H9 (cell line): ENCODE results near the gene PAGE4. TPM values are rescaled to one million over a fixed set of nuclear protein-coding genes. Genes with fewer than 3 reads are reported as not detected.

Source experiments
- DNase-seq: peaks from one replicate; pipeline ENCODE4 v3.0.0-alpha.2; 2017
- H2AFZ ChIP-seq: one replicate; pipeline ENCODE4 v1.6.1; 2013; ENCODE audit warnings: mild to moderate bottlenecking, low read length, control low read depth, moderate library complexity
- H2AK5ac ChIP-seq: 2 replicates; pipeline ENCODE4 v1.6.1; 2013; ENCODE audit warnings: low read length, control low read depth, mixed read lengths; ENCODE audit not compliant: insufficient read length
- H2BK120ac ChIP-seq: one replicate; pipeline ENCODE4 v1.6.1; 2013; ENCODE audit warnings: low read depth, mild to moderate bottlenecking, low read length, control low read depth, inconsistent platforms; ENCODE audit not compliant: poor library complexity, severe bottlenecking
- H2BK12ac ChIP-seq: 2 replicates; pipeline ENCODE4 v1.6.1; 2013; ENCODE audit warnings: low read length, control low read depth, mixed read lengths, low read depth; ENCODE audit not compliant: insufficient read length
- H2BK15ac ChIP-seq: 2 replicates; pipeline ENCODE4 v1.6.1; 2013; ENCODE audit warnings: low read depth, low read length, control low read depth
- H2BK20ac ChIP-seq: one replicate; pipeline ENCODE4 v1.6.1; 2013; ENCODE audit warnings: low read depth, mild to moderate bottlenecking, low read length, control low read depth, inconsistent platforms; ENCODE audit not compliant: poor library complexity, severe bottlenecking
- H2BK5ac ChIP-seq: 2 replicates; pipeline ENCODE4 v1.6.1; 2013; ENCODE audit warnings: low read length, control low read depth, mixed read lengths; ENCODE audit not compliant: insufficient read length
- H3K14ac ChIP-seq: 2 replicates; pipeline ENCODE4 v1.6.1; 2013; ENCODE audit warnings: low read length, control low read depth; ENCODE audit not compliant: insufficient read depth
- H3K18ac ChIP-seq: 2 replicates; pipeline ENCODE4 v1.6.1; 2013; ENCODE audit warnings: low read depth, mild to moderate bottlenecking, mixed read lengths, low read length, control low read depth; ENCODE audit not compliant: insufficient read length
- H3K23ac ChIP-seq: 2 replicates; pipeline ENCODE4 v1.6.1; 2013; ENCODE audit warnings: low read length, control low read depth, mixed read lengths, low read depth; ENCODE audit not compliant: insufficient read length
- H3K23me2 ChIP-seq: 2 replicates; pipeline ENCODE4 v1.6.1; 2013; ENCODE audit warnings: low read depth, mild to moderate bottlenecking, mixed read lengths, low read length, control low read depth; ENCODE audit not compliant: insufficient read length, poor library complexity, severe bottlenecking
- H3K27ac ChIP-seq: 2 replicates; pipeline ENCODE4 v1.5.1; 2013; ENCODE audit warnings: low read length, control low read depth, mixed read lengths, low read depth; ENCODE audit not compliant: insufficient read length
- H3K27me3 ChIP-seq: 2 replicates; pipeline ENCODE4 v1.6.1; 2013; ENCODE audit warnings: low read length, control low read depth, inconsistent platforms; ENCODE audit not compliant: insufficient read depth
- H3K4ac ChIP-seq: 2 replicates; pipeline ENCODE4 v1.6.1; 2013; ENCODE audit warnings: low read depth, mild to moderate bottlenecking, control low read depth, inconsistent platforms, low read length, moderate library complexity
- H3K4me1 ChIP-seq: 2 replicates; pipeline ENCODE4 v1.6.1; 2013; ENCODE audit warnings: low read length, control low read depth, inconsistent platforms; ENCODE audit not compliant: insufficient read depth
- H3K4me2 ChIP-seq: 2 replicates; pipeline ENCODE4 v1.6.1; 2013; ENCODE audit warnings: low read length, control low read depth, mixed read lengths; ENCODE audit not compliant: insufficient read length, insufficient read depth
- H3K56ac ChIP-seq: 2 replicates; pipeline ENCODE4 v1.6.1; 2013; ENCODE audit warnings: low read depth, mild to moderate bottlenecking, mixed read lengths, low read length, control low read depth; ENCODE audit not compliant: insufficient read length
- H3K79me1 ChIP-seq: 2 replicates; pipeline ENCODE4 v1.6.1; 2013; ENCODE audit warnings: low read depth, mild to moderate bottlenecking, moderate library complexity, low read length, control low read depth, inconsistent platforms; ENCODE audit not compliant: insufficient read depth, poor library complexity, severe bottlenecking
- H3K79me2 ChIP-seq: 2 replicates; pipeline ENCODE4 v1.6.1; 2013; ENCODE audit warnings: low read length, control low read depth, inconsistent platforms; ENCODE audit not compliant: insufficient read depth
- H3K9ac ChIP-seq: 2 replicates; pipeline ENCODE4 v1.6.1; 2013; ENCODE audit warnings: low read length, control low read depth, mixed read lengths; ENCODE audit not compliant: insufficient read length; ENCODE audit errors: extremely low read depth
- H3K9me3 ChIP-seq: one replicate; pipeline ENCODE4 v1.6.1; 2013; ENCODE audit warnings: low read depth, low read length, inconsistent platforms; ENCODE audit not compliant: control insufficient read depth
- H3T11ph ChIP-seq: one replicate; pipeline ENCODE4 v1.6.1; 2013; ENCODE audit warnings: mild to moderate bottlenecking, low read length, control low read depth, inconsistent platforms
- H4K20me1 ChIP-seq: one replicate; pipeline ENCODE4 v1.6.1; 2013; ENCODE audit not compliant: control insufficient read depth, insufficient read length, insufficient read depth
- H4K5ac ChIP-seq: 2 replicates; pipeline ENCODE4 v1.6.1; 2013; ENCODE audit warnings: low read depth, mild to moderate bottlenecking, mixed read lengths, low read length, control low read depth; ENCODE audit not compliant: insufficient read length
- H4K8ac ChIP-seq: replicated peaks from 2 replicates; pipeline ENCODE4 v1.6.1; 2013; ENCODE audit warnings: low read length, control low read depth, mixed read lengths, low read depth; ENCODE audit not compliant: insufficient read length
- H4K91ac ChIP-seq: 2 replicates; pipeline ENCODE4 v1.6.1; 2013; ENCODE audit warnings: low read depth, mild to moderate bottlenecking, moderate library complexity, mixed read lengths, low read length, control low read depth; ENCODE audit not compliant: insufficient read length
- H3K27ac Mint-ChIP-seq, 3 experiments: 2 replicates in 2 of 3; 3 replicates in 1 of 3; pipeline ENCODE4 v1.8.0; 2020 to 2021; ENCODE audit warnings: mixed read lengths in 3 of 3, mild to moderate bottlenecking in 1 of 3, moderate library complexity in 1 of 3
- H3K27me3 Mint-ChIP-seq: 2 replicates; pipeline ENCODE4 v1.8.0; 2021; ENCODE audit warnings: low read depth, mild to moderate bottlenecking, moderate library complexity, mixed read lengths
- H3K36me3 Mint-ChIP-seq, 3 experiments: 2 replicates in 2 of 3; 3 replicates in 1 of 3; pipeline ENCODE4 v1.8.0; 2020 to 2021; ENCODE audit warnings: low read depth in 3 of 3, mixed read lengths in 3 of 3; ENCODE audit not compliant: insufficient read depth in 1 of 3
- H3K4me1 Mint-ChIP-seq, 2 experiments: 2 replicates each; pipeline ENCODE4 v1.8.0; 2020; ENCODE audit warnings: mixed read lengths in 2 of 2
- H3K4me3 Mint-ChIP-seq, 2 experiments: 2 replicates in 1 of 2; 3 replicates in 1 of 2; pipeline ENCODE4 v1.8.0; 2020 to 2021; ENCODE audit warnings: mild to moderate bottlenecking in 2 of 2, mixed read lengths in 2 of 2, moderate library complexity in 1 of 2
- H3K9me3 Mint-ChIP-seq, 2 experiments: 2 replicates in 1 of 2; 3 replicates in 1 of 2; pipeline ENCODE4 v1.8.0; 2020; ENCODE audit warnings: mild to moderate bottlenecking in 2 of 2, mixed read lengths in 2 of 2, moderate library complexity in 1 of 2
- CTCF ChIP-seq: fragments of 200-600 bp; sonication (generic); conservative IDR thresholded peaks from 3 replicates; pipeline ENCODE4 v1.8.0; 2021; ENCODE audit warnings: antibody characterized with exemption, mild to moderate bottlenecking
- WGBS: extraction: QIAGEN DNeasy Blood & Tissue Kit; methylation state at CpG from one replicate; pipeline ENCODE4 v1.1.7; 2013; ENCODE audit warnings: missing lambda C conversion rate, low lambda C conversion rate, mixed read lengths; ENCODE audit not compliant: insufficient read length; ENCODE audit errors: extremely low coverage; 5-methylcytosine and 5-hydroxymethylcytosine counted together
- total RNA-seq: library from RNA; stranded (reverse); gene quantifications from 2 replicates; pipeline ENCODE4 v1.2.1, GENCODE V29; 2021

Gene PAGE4
- total RNA-seq, 1 experiment from 2014 or later: 0.57 TPM

- H3K56ac ChIP-seq: no peak overlapping the region
- no peak overlapping the region for H2AK5ac ChIP-seq
- no peak overlapping the region for H2BK15ac ChIP-seq
- no peaks in the 10 kb centered on the region for H3K27me3 ChIP-seq
- Mint-ChIP-seq H3K27me3 (peaks cover 2% of the 10 kb centered on the region), H3K36me3 (no peaks in the 10 kb centered on the region), H3K9me3 (peaks cover 53 to 55% of the 10 kb centered on the region in 2 experiments), H3K4me1 (no peaks in the 10 kb centered on the region), H3K27ac (no peak overlapping the region), H3K4me3 (no peak overlapping the region)
- no peak overlapping the region for H2BK12ac ChIP-seq
- no peak overlapping the region for H3K14ac ChIP-seq
- no CpG with 5 or more reads among the region's 2 CpGs for WGBS
- no peak overlapping the region for H4K91ac ChIP-seq
- H3K9me3 ChIP-seq: peaks cover 40% of the 10 kb centered on the region
- H4K8ac ChIP-seq: no peak overlapping the region
- no peaks in the 10 kb centered on the region for H3K4me1 ChIP-seq
- no peak overlapping the region for H2BK20ac ChIP-seq
- H3K4ac ChIP-seq: no peak overlapping the region
- no peak overlapping the region for H3K9ac ChIP-seq
- no peak for DNase-seq
- H4K20me1 ChIP-seq: no peaks in the 10 kb centered on the region
- H2AFZ ChIP-seq: no peak overlapping the region
- no peaks in the 10 kb centered on the region for H3K23me2 ChIP-seq
- H2BK120ac ChIP-seq: no peak overlapping the region
- no peak overlapping the region for H3K18ac ChIP-seq
- no peak overlapping the region for H2BK5ac ChIP-seq
- no peak overlapping the region for H3K4me2 ChIP-seq
- H4K5ac ChIP-seq: no peak overlapping the region
- H3T11ph ChIP-seq: no peak overlapping the region
- H3K79me1 ChIP-seq: no peaks in the 10 kb centered on the region
- no peak overlapping the region for H3K27ac ChIP-seq
- no peaks in the 10 kb centered on the region for H3K79me2 ChIP-seq
- H3K23ac ChIP-seq: no peak overlapping the region
- TF ChIP-seq CTCF: no peak
Observed at GRCh38 chrX:49856819-49857218, 27.7 kb downstream of the PAGE4 start.
